Astrocyte (in vitro differentiated cells and primary cell): ENCODE data around the gene STK39. TPM values are rescaled to one million over a fixed set of nuclear protein-coding genes. Genes with fewer than 3 reads are reported as not detected.
A peak's percentile ranks its signal among the peaks of the same experiment; 100 is the strongest.

Source experiments
- DNase-seq: peaks from one replicate; pipeline ENCODE4 v3.0.0-alpha.2; 2010; ENCODE audit warnings: low read depth
- FAIRE-seq: peaks from 2 replicates; lab custom pipeline; 2011; peaks lifted over from hg19 to GRCh38; lab: Jason Lieb, UNC
- H2AFZ ChIP-seq: 2 replicates; pipeline ENCODE4 v1.6.0; 2012; ENCODE audit warnings: low read depth, low read length, inconsistent platforms
- H3K27ac ChIP-seq: 2 replicates; pipeline ENCODE4 v1.5.1; 2011; ENCODE audit warnings: low read depth, low read length, inconsistent platforms
- H3K27me3 ChIP-seq: 2 replicates; pipeline ENCODE4 v1.6.0; 2011; ENCODE audit warnings: low read length, inconsistent platforms; ENCODE audit not compliant: insufficient read depth
- H3K36me3 ChIP-seq: 2 replicates; pipeline ENCODE4 v1.5.1; 2011; ENCODE audit warnings: low read length, inconsistent platforms; ENCODE audit not compliant: insufficient read depth
- H3K4me1 ChIP-seq: 2 replicates; pipeline ENCODE4 v1.5.1; 2011; ENCODE audit warnings: low read length, inconsistent platforms; ENCODE audit not compliant: insufficient read depth
- H3K4me2 ChIP-seq: 2 replicates; pipeline ENCODE4 v1.6.0; 2012; ENCODE audit warnings: low read length, inconsistent platforms
- H3K4me3 ChIP-seq: 2 replicates; pipeline ENCODE4 v1.5.1; 2011; ENCODE audit warnings: low read depth, mild to moderate bottlenecking, low read length, inconsistent platforms; ENCODE audit not compliant: insufficient read depth
- H3K79me2 ChIP-seq: 2 replicates; pipeline ENCODE4 v1.6.0; 2012; ENCODE audit warnings: mild to moderate bottlenecking, low read length, inconsistent platforms; ENCODE audit not compliant: insufficient read depth
- H3K9ac ChIP-seq: 2 replicates; pipeline ENCODE4 v1.6.0; 2012; ENCODE audit warnings: mild to moderate bottlenecking, low read length, inconsistent platforms
- H3K9me3 ChIP-seq: 2 replicates; pipeline ENCODE4 v1.5.1; 2012; ENCODE audit warnings: low read depth, mild to moderate bottlenecking, low read length, inconsistent platforms; ENCODE audit not compliant: insufficient read depth
- H4K20me1 ChIP-seq: 2 replicates; pipeline ENCODE4 v1.6.0; 2012; ENCODE audit warnings: low read length, inconsistent platforms; ENCODE audit not compliant: insufficient read depth
- H3K27ac Mint-ChIP-seq: one replicate; pipeline ENCODE4 v1.8.0; 2021; ENCODE audit warnings: mild to moderate bottlenecking, mixed read lengths; ENCODE audit not compliant: unreplicated experiment
- H3K27me3 Mint-ChIP-seq: one replicate; pipeline ENCODE4 v1.8.0; 2021; ENCODE audit warnings: low read depth, mixed read lengths; ENCODE audit not compliant: unreplicated experiment
- H3K36me3 Mint-ChIP-seq: one replicate; pipeline ENCODE4 v1.8.0; 2021; ENCODE audit warnings: low read depth, mixed read lengths; ENCODE audit not compliant: unreplicated experiment
- H3K4me1 Mint-ChIP-seq: one replicate; pipeline ENCODE4 v1.8.0; 2021; ENCODE audit warnings: low read depth, mixed read lengths; ENCODE audit not compliant: unreplicated experiment
- H3K4me3 Mint-ChIP-seq: one replicate; pipeline ENCODE4 v1.8.0; 2021; ENCODE audit warnings: mild to moderate bottlenecking, moderate library complexity, mixed read lengths; ENCODE audit not compliant: unreplicated experiment
- H3K9me3 Mint-ChIP-seq: one replicate; pipeline ENCODE4 v1.8.0; 2021; ENCODE audit warnings: mild to moderate bottlenecking, mixed read lengths; ENCODE audit not compliant: unreplicated experiment
- CTCF ChIP-seq: IDR thresholded peaks from 2 replicates; pipeline ENCODE4 v1.5.1; 2011; ENCODE audit warnings: low read depth, mild to moderate bottlenecking, inconsistent platforms, low read length, moderate library complexity; ENCODE audit not compliant: insufficient read depth
- EZH2 ChIP-seq: IDR thresholded peaks from 2 replicates; pipeline ENCODE4 v1.6.1; 2012; ENCODE audit warnings: mild to moderate bottlenecking, low read length, inconsistent platforms; ENCODE audit not compliant: insufficient read depth
- total RNA-seq: library from RNA; stranded (reverse); gene quantifications from 2 replicates; pipeline ENCODE4 v1.2.1, GENCODE V29; 2021

STK39 gene
- total RNA-seq, 1 donor from 2014 or later: 23.4 TPM

- no peak overlapping the region for H3K27ac Mint-ChIP-seq
- H3K9ac ChIP-seq: no peak overlapping the region
- H3K27me3 ChIP-seq: no peaks in the 10 kb centered on the region
- peaks cover 5% of the 10 kb centered on the region for H3K4me1 Mint-ChIP-seq
- H3K9me3 ChIP-seq: no peaks in the 10 kb centered on the region
- H3K4me1 ChIP-seq: peaks cover 11% of the 10 kb centered on the region
- no peaks in the 10 kb centered on the region for H3K9me3 Mint-ChIP-seq
- TF ChIP-seq CTCF: no peak
- TF ChIP-seq EZH2: no peak
- no peaks in the 10 kb centered on the region for H3K27me3 Mint-ChIP-seq
- DNase-seq (peak; percentile 28), FAIRE-seq (no peak)
- H3K27ac ChIP-seq: no peak overlapping the region
- H3K36me3 Mint-ChIP-seq: peaks cover 13% of the 10 kb centered on the region
- peaks cover 4% of the 10 kb centered on the region for H4K20me1 ChIP-seq
- peak overlapping the region; percentile 40 for H3K4me2 ChIP-seq
- H3K36me3 ChIP-seq: peaks cover 7% of the 10 kb centered on the region
- no peak overlapping the region for H3K4me3 ChIP-seq
- no peak overlapping the region for H3K4me3 Mint-ChIP-seq
- H3K79me2 ChIP-seq: no peaks in the 10 kb centered on the region
- no peak overlapping the region for H2AFZ ChIP-seq
These were observed 90.7 kb downstream of the STK39 start for GRCh38 chr2:168156661-168157060.

- Histone ChIP-seq H3K9me3 (no peaks in the 10 kb centered on the region), H3K36me3 (peaks cover 7% of the 10 kb centered on the region), H3K4me2 (no peak overlapping the region), H2AFZ (no peak overlapping the region), H3K79me2 (no peaks in the 10 kb centered on the region), H3K4me1 (peaks cover 7% of the 10 kb centered on the region), H3K9ac (no peak overlapping the region), H3K27me3 (no peaks in the 10 kb centered on the region), H4K20me1 (peaks cover 4% of the 10 kb centered on the region), H3K27ac (no peak overlapping the region), H3K4me3 (no peak overlapping the region)
- Mint-ChIP-seq H3K4me3 (no peak overlapping the region), H3K4me1 (peaks cover 5% of the 10 kb centered on the region), H3K27ac (no peak overlapping the region), H3K9me3 (no peaks in the 10 kb centered on the region), H3K36me3 (peaks cover 13% of the 10 kb centered on the region), H3K27me3 (no peaks in the 10 kb centered on the region)
- TF ChIP-seq CTCF (no peak), EZH2 (no peak)
- FAIRE-seq (no peak), DNase-seq (no peak)
These were observed 91.7 kb downstream of the STK39 start for GRCh38 chr2:168155680-168156079.

- Histone ChIP-seq H3K9me3 (no peaks in the 10 kb centered on the region), H3K4me1 (peaks cover 7% of the 10 kb centered on the region), H3K27me3 (no peaks in the 10 kb centered on the region), H3K9ac (no peak overlapping the region), H3K36me3 (peaks cover 4% of the 10 kb centered on the region), H3K27ac (no peak overlapping the region), H3K4me2 (no peak overlapping the region), H4K20me1 (peaks cover 4% of the 10 kb centered on the region), H3K4me3 (no peak overlapping the region), H3K79me2 (no peaks in the 10 kb centered on the region), H2AFZ (no peak overlapping the region)
- Mint-ChIP-seq H3K27me3 (no peaks in the 10 kb centered on the region), H3K4me1 (peaks cover 5% of the 10 kb centered on the region), H3K27ac (no peak overlapping the region), H3K9me3 (no peaks in the 10 kb centered on the region), H3K4me3 (no peak overlapping the region), H3K36me3 (peaks cover 13% of the 10 kb centered on the region)
- FAIRE-seq (no peak), DNase-seq (no peak)
- TF ChIP-seq EZH2 (no peak), CTCF (no peak)
These were observed 92.3 kb downstream of the STK39 start for GRCh38 chr2:168155046-168155445.
